Measurements from ENCODE around the gene ADGRE1. TPM values are rescaled to one million over a fixed set of nuclear protein-coding genes. Genes with fewer than 3 reads are reported as not detected.

ADGRE1 gene
- total RNA-seq, 1 donor from 2014 or later, result 0.38 TPM

DNA sequence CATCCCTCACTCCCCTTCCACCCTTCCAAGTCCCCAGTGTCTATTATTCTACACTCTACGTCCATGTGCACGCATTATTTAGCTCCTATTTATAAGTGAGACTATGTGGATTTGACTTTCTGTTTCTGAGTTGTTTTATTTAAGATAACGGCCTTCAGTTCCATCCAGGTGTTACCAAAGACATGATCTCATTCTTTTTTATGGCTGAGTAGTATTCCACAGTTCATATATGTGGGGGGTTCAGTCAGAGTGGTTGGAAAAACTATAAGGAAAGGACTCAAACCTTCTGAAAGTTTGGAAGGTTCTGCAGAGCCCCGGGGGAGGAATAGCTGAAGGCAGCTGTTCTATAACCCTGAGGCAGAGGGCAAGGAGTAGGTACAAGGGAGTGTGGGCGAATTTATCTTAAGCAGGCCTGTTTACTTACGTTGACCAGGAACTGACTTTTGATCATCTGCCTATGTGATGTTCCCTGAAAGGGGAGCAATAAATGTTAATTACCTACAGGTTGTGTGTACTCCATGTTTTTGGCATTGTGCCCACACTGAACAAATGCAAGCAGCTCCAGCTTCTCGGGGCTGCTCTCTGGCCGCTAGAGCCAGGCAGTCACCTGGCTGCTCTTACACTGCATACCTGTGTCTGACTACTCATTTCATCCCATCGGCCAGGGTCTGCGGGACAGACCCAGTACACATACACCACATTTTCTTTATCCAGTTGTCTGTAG, 13.5 kb upstream of the ADGRE1 start:
- ATAC-seq (no peak), DNase-seq (ENCODE audit: missing footprints) (no peak)
- intact Hi-C loops (cut with DNase I), result no loop called here

DNA sequence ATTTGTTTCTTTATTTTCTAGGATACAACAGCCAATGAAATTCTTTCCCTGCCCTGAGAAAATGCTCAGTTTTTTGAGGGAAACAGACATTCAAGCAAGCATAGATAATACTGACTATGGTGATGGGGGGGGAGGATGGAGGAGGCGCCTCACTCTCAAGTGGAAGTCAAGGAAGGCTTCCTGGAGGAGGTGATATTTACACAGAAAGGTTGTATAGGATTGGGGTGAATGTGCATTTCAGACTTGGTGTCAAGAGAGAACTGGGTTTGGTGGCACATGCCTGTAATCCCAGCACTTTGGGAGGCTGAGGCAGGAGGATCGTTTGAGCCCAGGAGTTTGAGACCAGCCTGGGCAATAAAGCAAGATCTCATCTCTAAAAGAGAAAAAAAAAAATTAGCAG, 12.2 kb upstream of the ADGRE1 start:
- no peak for DNase-seq (ENCODE audit: missing footprints)
- intact Hi-C loops (cut with DNase I), result no loop called here
- no peak for ATAC-seq

DNA sequence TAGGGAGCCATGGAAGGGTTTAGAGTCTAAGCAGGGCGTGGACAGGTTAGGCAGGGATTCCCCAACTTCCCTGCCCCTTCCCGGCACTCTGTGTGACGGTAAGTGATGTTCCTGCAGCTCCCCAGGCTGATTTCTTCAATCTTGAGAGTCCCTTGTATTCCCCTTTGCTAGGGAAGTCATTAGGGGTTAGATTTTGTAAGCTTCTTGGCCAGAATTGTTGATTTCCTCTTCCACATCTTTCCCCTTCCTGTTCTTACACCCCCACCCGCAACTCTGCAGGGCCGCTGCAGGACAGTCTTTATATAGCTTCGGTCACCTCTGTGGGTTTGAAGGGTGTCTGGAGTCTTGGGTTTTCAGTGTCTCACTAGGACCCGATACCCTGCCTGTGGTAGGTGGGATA, 10.6 kb upstream of the ADGRE1 start:
- intact Hi-C loops (cut with DNase I), result no loop called here
- peak; percentile 76 for DNase-seq (ENCODE audit: missing footprints)
- ATAC-seq, result no peak

DNA sequence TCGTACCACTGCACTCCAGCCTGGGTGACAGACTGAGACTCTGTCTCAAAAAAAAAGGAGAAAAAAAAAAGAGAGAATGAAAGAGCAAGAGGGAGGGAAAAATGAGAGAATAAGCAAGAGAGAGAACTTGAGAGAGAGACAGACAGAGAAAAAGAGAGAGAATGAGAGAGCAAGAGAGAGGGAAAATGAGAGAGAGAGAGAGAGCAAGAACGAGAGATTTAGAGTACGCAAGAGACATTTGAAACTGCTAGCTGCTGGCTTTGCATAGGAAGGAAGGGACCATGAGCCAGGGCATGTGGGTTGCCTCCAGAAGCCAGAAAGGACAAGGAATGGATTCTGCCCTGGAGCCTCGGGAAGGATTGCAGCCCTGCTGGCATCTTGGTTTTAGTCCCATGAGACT, 9.6 kb upstream of the ADGRE1 start:
- DNase-seq (ENCODE audit: missing footprints) (no peak), ATAC-seq (no peak)
- intact Hi-C loops (cut with DNase I), result no loop called here

DNA sequence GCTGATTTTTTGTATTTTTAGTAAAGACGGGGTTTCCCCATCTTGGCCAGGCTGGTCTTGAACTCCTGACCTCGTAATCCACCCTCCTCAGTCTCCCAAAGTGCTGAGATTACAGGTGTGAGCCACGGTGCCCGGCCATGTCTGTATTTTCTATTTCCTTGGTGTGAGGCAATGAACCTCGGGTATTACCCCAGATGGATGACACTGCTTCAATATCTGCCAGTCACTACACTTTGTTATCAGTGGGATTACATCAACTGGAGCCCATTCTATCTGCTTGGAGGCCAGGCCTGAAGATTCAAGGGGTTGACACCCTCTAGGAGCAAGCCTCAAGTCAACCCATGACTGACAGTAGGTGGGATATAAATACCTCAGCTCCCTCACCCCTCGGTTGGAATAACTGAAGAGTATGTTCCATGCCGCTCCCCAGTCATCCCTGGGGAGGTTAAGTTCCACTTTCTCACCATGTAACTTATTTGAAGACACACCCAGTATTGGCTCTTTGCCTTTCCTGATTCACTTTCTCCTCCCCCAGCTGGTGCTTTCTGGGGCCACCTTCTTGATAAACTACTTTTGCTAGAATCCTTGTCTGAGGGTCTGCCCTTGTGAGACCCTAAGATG, 992 bp upstream of the ADGRE1 start:
- no peak for ATAC-seq
- intact Hi-C loops (cut with DNase I), result no loop called here
- DNase-seq (ENCODE audit: missing footprints), result no peak

DNA sequence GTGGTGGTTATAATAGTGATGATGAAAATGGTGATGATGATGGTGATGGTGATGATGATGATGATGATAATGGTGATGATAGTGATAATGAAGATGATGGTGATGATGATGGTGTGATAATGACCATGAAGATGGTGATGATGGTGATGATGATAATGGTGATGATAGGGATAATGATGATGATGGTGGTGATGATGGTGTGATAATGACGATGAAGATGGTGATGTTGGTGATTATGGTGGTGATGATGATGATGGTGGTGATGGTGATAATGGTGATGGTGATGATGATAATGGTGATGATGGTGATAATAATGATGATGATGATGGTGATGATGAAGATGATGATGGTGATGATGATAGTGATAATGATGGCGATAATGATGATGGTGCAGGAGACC, 1.6 kb downstream of the ADGRE1 start:
- intact Hi-C loops (cut with DNase I), result no loop called here
- no peak for ATAC-seq

DNA sequence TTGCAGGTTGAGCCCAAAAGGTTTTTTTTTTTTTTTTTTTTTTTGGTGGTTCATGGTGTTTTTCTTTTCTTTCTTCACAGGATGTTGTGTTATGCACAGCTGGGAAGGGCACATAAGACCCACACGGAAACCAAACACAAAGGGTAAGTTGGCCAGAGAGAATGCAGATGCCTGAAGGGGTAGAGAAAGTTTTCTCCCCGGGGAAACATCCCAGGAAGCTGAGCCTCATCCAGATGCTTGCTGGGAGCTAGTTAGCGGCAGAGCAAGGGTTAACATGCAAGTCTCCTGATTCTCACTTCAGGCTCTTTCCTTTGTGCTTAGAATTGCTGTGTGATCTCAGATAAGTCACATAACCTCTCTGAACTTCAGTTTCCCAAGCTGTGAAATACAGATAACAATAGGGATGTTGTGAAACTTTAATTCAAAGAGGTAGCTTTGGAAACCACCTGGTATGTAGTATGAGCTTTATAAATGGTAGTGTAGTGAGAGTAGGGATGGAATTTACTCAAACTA, 3.1 kb downstream of the ADGRE1 start:
- DNase-seq (ENCODE audit: missing footprints) (no peak), ATAC-seq (no peak)
- intact Hi-C loops (cut with DNase I), result no loop called here

More for the DNA sequence above, 1.6 kb downstream of the ADGRE1 start:
- no peak for DNase-seq (ENCODE audit: missing footprints)

DNA sequence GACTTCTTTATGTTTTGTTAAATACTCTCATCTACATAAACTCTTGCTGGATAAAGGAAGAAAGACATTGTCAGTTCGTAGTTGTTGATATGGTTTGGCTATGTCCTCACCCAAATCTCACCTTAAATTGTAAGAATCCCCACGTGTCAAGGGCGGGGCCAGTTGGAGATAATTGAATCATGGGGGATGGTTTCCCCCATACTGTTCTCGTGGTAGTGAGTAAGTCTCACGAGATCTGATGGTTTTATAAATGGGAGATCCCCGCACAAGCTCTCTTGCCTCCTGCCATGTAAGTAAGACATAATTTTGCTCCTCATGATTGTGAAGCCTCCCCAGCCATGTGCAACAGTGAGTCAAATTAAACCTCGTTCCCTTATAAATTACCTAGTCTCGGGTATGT, 3.6 kb downstream of the ADGRE1 start:
- DNase-seq (ENCODE audit: missing footprints) (no peak), ATAC-seq (no peak)
- intact Hi-C loops (cut with DNase I), result no loop called here

DNA sequence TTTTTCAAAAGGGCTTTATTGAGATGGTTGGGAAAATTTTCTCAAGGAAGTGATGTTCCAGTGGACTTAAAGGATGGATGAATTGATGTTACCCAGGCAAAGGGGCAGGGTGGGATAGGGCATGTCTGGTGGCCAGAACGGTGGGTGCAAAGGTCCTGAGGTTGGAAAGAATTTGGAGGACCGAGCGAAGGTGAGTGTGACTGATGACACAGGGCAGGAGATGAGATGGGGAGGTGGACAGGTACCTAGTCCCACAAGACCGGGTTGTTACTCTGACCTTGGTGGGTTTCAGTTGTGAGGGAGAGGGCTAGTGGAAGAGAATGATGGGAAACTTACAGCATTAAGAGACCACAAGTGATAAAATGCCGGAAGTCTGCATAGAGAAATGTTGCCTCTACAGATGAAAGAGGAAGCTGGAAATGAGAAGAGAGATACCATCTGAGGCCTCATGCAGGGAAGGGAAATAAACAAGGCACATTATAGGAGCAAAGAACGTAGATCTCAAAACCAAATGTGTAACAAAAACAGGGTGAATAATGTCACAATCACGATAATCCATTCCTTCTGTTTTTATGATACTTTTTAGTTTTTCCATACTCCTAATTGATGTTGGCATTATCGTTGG, 4.5 kb downstream of the ADGRE1 start:
- intact Hi-C loops (cut with DNase I), result no loop called here
- ATAC-seq (no peak), DNase-seq (ENCODE audit: missing footprints) (no peak)

DNA sequence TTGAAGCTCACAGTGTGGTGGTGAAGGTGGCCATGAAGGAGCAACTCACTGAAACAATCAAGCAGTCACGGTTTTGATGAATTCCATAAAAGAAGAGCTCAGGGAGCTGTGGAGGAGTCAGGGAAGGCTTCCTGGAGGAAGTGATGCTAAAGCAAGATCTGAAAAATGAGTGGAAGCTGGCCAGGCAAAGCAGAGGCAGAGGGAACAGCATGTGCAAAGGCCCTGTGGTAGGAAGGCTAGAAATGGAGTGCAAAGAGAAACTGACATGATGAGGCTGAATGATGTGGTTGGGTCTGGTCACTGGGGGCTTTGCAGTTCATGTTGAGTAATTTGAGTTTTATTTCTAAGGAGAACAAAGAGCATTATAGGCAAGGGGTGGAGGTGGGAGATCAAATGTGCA, 6.9 kb downstream of the ADGRE1 start:
- DNase-seq (ENCODE audit: missing footprints), result no peak
- ATAC-seq, result no peak
- intact Hi-C loops (cut with DNase I), result no loop called here

DNA sequence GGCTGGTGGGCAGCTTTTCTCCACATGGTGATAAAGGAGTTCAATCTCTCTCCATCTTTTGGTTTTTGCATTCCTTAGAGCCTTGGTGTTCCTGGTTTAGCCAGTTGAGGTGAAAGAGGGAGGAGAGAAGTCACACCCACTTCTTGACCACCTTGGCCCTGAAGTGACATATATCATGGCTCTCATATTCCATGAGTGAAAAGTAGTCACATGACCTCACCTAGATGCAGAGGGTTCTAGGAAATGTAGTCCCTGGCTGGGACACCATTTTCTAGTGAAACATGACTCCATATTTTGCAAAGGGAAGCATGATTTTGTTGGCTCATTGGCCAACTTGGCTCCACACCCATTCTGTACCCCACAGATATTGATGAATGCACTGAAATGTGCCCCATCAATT, 16.1 kb downstream of the ADGRE1 start:
- intact Hi-C loops (cut with DNase I), result no loop called here
- no peak for ATAC-seq
- no peak for DNase-seq (ENCODE audit: missing footprints)

DNA sequence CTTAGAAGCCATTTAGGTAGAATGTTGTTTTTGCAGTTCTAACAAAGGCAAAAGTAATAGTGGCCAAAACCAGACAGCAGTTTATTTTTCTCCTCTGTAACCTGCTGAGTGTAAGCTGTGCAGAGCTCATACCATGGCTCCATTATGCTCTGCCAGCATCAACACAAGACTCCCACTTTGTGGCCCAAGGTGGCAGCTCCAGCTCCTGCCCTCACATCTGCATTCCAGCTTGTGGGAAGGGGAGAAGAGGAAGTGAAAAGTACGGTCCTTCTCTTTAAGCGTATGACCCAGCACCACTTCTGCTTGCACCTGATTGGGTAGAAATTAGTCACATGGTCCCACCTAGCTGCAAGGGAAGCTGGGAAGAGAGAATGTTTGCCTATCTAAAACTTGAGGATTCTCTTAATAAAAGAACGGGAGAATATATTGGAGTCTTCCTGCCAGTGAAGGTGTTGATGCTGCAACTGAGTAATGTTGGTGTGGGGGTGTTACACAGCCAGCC, 19.2 kb downstream of the ADGRE1 start:
- ATAC-seq, result no peak
- DNase-seq (ENCODE audit: missing footprints), result no peak
- intact Hi-C loops (cut with DNase I), result no loop called here

DNA sequence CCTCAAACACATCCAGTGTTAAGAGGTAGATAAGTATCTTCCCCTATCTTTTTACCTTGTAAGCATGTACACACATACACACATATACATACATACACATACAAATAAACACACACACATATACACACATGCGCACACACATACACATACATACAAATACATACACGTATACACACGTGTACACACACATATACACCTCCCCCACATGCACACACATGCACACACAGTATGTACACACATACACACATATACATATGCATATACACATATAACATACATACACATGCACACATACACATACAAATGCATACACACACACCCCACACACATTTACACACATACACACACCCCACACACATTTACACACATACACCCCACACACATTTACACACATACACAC, 24.1 kb downstream of the ADGRE1 start:
- ATAC-seq, result no peak
- DNase-seq (ENCODE audit: missing footprints), result no peak
- intact Hi-C loops (cut with DNase I), result no loop called here

DNA sequence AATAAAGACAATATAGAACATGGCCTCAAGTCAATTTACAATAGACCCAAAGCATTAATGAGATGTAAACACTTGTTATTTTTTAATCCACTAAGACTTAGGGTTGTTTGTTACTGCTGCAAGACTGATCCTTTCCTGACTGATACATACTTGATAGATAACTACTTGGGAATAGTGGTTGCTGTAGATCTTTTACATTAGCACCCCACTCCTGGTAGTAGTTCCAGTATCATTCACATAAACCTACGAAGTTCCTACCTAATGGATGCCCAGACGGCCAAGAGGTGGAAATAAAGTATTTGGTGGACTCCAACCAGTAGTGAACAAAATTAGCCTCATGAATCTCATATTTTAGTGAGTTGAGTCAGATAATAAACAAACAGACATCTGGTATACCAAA, 26.9 kb downstream of the ADGRE1 start:
- intact Hi-C loops (cut with DNase I), result no loop called here
- ATAC-seq (no peak), DNase-seq (ENCODE audit: missing footprints) (no peak)

DNA sequence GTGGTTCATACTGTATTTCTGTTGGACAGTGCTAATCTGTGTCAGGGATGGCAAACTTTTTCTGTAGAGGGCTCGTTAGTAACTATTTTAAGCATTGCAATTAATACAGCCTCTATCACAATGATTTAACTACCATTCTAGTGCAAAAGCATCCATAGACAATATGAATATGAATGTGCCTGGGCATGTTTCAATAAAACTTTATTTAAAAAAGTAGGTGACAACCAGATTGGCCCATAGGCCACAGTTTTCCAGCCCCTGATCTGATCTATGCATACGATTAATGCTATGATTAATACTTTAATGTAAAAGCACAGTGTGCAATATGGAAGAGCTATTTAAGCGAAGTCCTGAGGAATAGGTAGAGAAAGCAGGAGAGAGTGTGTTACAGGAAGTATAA, 29.6 kb downstream of the ADGRE1 start:
- no peak for DNase-seq (ENCODE audit: missing footprints)
- intact Hi-C loops (cut with DNase I), result no loop called here
- ATAC-seq, result no peak

DNA sequence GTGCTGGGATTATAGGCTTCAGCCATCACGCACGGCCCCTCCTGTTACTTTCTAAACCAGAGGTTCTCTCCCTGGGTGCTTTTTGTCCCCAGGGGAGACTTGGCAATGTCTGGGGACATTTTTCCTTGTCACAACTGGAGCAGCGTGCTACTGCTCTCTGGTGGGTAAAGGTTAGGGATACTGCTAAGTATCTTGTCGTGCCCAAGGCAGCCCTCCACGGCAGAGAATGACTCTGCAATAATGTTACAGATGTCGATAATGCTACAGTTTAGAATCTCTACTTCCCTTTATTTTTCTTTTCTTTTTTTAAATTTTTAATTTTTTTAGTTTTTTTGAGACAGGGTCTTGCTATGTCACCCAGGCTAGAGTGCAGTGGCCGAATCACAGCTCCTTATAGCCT, 38.0 kb downstream of the ADGRE1 start:
- ATAC-seq (no peak), DNase-seq (ENCODE audit: missing footprints) (no peak)
- intact Hi-C loops (cut with DNase I), result no loop called here

DNA sequence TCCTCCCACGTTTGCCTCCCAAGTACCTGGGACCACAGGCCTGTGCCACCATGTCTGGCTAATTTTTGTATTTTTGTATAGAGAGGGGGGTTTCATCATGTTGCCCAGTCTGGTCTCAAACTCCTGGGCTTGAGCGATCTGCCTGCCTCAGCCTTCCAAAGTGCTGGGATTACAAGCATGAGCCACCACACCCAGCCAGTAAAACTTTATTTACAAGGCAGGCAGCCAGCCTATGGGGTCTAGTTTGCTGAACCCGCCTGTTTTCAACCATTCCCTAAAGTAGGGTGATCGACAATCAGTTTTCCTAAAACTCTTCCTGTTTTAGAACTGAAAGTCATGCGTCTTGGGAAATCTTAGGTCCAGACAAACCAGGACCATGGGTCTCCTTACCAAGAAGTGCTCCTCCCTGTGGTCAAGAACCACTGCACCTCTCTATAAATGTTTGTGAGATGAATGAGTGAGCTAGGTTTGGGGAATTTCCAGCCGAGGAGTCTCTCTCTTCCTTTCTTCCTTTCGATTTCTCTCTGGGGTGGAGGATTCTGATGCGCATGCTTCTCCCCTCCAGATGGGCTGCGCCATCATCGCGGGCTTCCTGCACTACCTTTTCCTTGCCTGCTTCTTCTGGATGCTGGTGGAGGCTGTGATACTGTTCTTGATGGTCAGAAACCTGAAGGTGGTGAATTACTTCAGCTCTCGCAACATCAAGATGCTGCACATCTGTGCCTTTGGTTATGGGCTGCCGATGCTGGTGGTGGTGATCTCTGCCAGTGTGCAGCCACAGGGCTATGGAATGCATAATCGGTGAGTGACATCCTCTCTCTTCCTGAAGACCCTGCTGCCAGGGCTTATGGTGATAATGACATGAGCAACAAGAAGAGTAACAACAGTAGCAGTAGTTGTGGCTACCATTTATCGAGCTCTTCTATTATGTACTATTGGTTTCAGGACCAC, 38.7 kb downstream of the ADGRE1 start:
- ATAC-seq (no peak), DNase-seq (ENCODE audit: missing footprints) (no peak)
- intact Hi-C loops (cut with DNase I), result no loop called here

DNA sequence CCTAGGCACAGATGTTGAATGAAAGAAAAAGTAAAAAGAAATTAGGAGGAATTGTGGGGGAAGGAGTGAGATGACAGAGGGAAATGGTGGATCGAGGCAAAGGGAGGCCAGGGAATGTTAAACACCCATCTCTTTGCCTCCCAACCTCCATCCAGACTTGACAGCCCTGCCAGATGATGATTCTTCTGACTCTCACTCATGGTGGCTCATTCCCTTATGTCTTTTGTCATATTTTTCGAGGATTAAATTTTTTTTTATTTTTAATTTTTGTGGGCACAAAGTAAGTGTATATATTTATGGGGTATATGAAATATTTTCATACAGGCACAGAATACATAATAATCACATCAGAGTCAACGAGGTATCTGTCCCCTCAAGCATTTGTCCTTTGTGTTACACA, 42.8 kb downstream of the ADGRE1 start:
- DNase-seq (ENCODE audit: missing footprints) (no peak), ATAC-seq (no peak)
- intact Hi-C loops (cut with DNase I), result no loop called here

DNA sequence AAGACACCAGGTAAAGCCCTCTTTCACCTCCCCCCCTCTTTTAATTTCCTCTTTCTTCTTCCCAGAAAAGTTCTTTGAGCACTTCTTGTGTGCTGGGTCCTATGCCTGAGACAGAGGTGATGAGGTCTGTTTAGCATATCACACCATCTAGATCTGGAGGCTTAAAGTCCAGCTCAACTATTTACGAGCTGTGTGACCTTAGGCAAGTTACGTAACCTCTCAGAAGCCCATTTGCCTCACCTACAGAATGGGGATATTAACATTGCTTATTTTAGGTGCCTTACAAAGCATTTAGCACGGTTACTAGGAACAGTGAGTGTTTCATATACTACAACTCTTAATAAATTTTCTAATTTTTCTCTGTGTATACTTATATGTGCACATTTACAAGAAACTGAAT, 47.7 kb downstream of the ADGRE1 start:
- ATAC-seq (no peak), DNase-seq (ENCODE audit: missing footprints) (no peak)
- intact Hi-C loops (cut with DNase I), result no loop called here
